Activated naive CD4-positive, alpha-beta T cell treated with anti-CD3 and anti-CD28 coated beads, Interleukin-2, amount 10 ng/mL, durations not matched to agents 7 days and 5 days (primary cell): ENCODE results near the gene BRIP1.

Experiments
- CTCF ChIA-PET: fragments of 350-600 bp; sonication (Branson Sonifier 250); formaldehyde crosslinking; loops from one replicate; lab custom pipeline; 2021; ENCODE audit warnings: antibody characterized with exemption; lab: Charles Lee
- DNase-seq: peaks from one replicate; pipeline ENCODE4 v3.0.0-alpha.2; 2020
- H3K27ac Mint-ChIP-seq: one replicate; pipeline ENCODE4 v1.8.0; 2021; ENCODE audit warnings: mild to moderate bottlenecking, moderate library complexity, mixed read lengths
- H3K27me3 Mint-ChIP-seq: one replicate; pipeline ENCODE4 v1.8.0; 2021; ENCODE audit warnings: mild to moderate bottlenecking, mixed read lengths
- H3K36me3 Mint-ChIP-seq: one replicate; pipeline ENCODE4 v1.8.0; 2021; ENCODE audit warnings: mixed read lengths
- H3K4me1 Mint-ChIP-seq: one replicate; pipeline ENCODE4 v1.8.0; 2021; ENCODE audit warnings: mixed read lengths
- H3K4me3 Mint-ChIP-seq: one replicate; pipeline ENCODE4 v1.8.0; 2021; ENCODE audit warnings: mild to moderate bottlenecking, moderate library complexity, mixed read lengths
- H3K9me3 Mint-ChIP-seq: one replicate; pipeline ENCODE4 v1.8.0; 2021; ENCODE audit warnings: mixed read lengths

Gene BRIP1

GRCh38 chr17:61848896-61849295, 14.4 kb downstream of the BRIP1 start:
- no peaks in the 10 kb centered on the region for H3K9me3 Mint-ChIP-seq
- CTCF ChIA-PET = no interaction called here

GRCh38 chr17:61848247-61848646, 15.1 kb downstream of the BRIP1 start:
- CTCF ChIA-PET = no interaction called here
- Mint-ChIP-seq H3K4me3 (no peak overlapping the region), H3K27ac (no peak overlapping the region), H3K36me3 (peaks cover 40% of the 10 kb centered on the region), H3K4me1 (no peaks in the 10 kb centered on the region), H3K27me3 (no peaks in the 10 kb centered on the region), H3K9me3 (no peaks in the 10 kb centered on the region)
- no peak for DNase-seq

More at GRCh38 chr17:61848896-61849295, 14.4 kb downstream of the BRIP1 start:
- Mint-ChIP-seq H3K4me3 (no peak overlapping the region), H3K4me1 (peaks cover 2% of the 10 kb centered on the region), H3K27ac (no peak overlapping the region), H3K27me3 (no peaks in the 10 kb centered on the region), H3K36me3 (peaks cover 40% of the 10 kb centered on the region)
- no peak for DNase-seq

GRCh38 chr17:61847659-61848058, 15.7 kb downstream of the BRIP1 start:
- H3K36me3 Mint-ChIP-seq = peaks cover 40% of the 10 kb centered on the region
- DNase-seq = no peak
- no peak overlapping the region for H3K27ac Mint-ChIP-seq
- H3K4me3 Mint-ChIP-seq = no peak overlapping the region
- H3K27me3 Mint-ChIP-seq = no peaks in the 10 kb centered on the region
- no peaks in the 10 kb centered on the region for H3K9me3 Mint-ChIP-seq
- H3K4me1 Mint-ChIP-seq = no peaks in the 10 kb centered on the region
- CTCF ChIA-PET = no interaction called here

- CTCF ChIA-PET = no interaction called here
- H3K9me3 Mint-ChIP-seq = no peaks in the 10 kb centered on the region
- no peaks in the 10 kb centered on the region for H3K27me3 Mint-ChIP-seq
- no peaks in the 10 kb centered on the region for H3K4me1 Mint-ChIP-seq
- H3K4me3 Mint-ChIP-seq = no peak overlapping the region
- H3K27ac Mint-ChIP-seq = no peak overlapping the region
- peaks cover 36% of the 10 kb centered on the region for H3K36me3 Mint-ChIP-seq
- DNase-seq = no peak
These were observed 16.5 kb downstream of the BRIP1 start for GRCh38 chr17:61846761-61847375.

GRCh38 chr17:61846088-61846487, 17.2 kb downstream of the BRIP1 start:
- no peak overlapping the region for H3K4me3 Mint-ChIP-seq
- CTCF ChIA-PET = no interaction called here
- no peaks in the 10 kb centered on the region for H3K4me1 Mint-ChIP-seq
- H3K36me3 Mint-ChIP-seq = peaks cover 33% of the 10 kb centered on the region
- H3K27me3 Mint-ChIP-seq = no peaks in the 10 kb centered on the region
- no peak overlapping the region for H3K27ac Mint-ChIP-seq
- DNase-seq = no peak
- H3K9me3 Mint-ChIP-seq = no peaks in the 10 kb centered on the region

- DNase-seq = no peak
- Mint-ChIP-seq H3K4me3 (no peak overlapping the region), H3K36me3 (peaks cover 32% of the 10 kb centered on the region), H3K4me1 (no peaks in the 10 kb centered on the region), H3K27me3 (no peaks in the 10 kb centered on the region), H3K27ac (no peak overlapping the region), H3K9me3 (no peaks in the 10 kb centered on the region)
- CTCF ChIA-PET = interaction anchor here (1.2 to 3.2 kb wide), 2 partner anchors 9 to 266 kb away, joined by 5 to 12 read pairs; no protein-coding TSS in a partner anchor
These were observed 19.9 kb downstream of the BRIP1 start for GRCh38 chr17:61843435-61843834.

GRCh38 chr17:61842899-61843298, 20.4 kb downstream of the BRIP1 start:
- Mint-ChIP-seq H3K36me3 (peaks cover 32% of the 10 kb centered on the region), H3K9me3 (no peaks in the 10 kb centered on the region), H3K27ac (no peak overlapping the region), H3K27me3 (no peaks in the 10 kb centered on the region), H3K4me3 (no peak overlapping the region), H3K4me1 (no peaks in the 10 kb centered on the region)
- CTCF ChIA-PET = interaction anchor here (1.2 to 3.2 kb wide), 2 partner anchors 9 to 267 kb away, joined by 5 to 12 read pairs; no protein-coding TSS in a partner anchor
- DNase-seq = no peak

GRCh38 chr17:61839300-61839786, 24.0 kb downstream of the BRIP1 start:
- Mint-ChIP-seq H3K27ac (no peak overlapping the region), H3K4me1 (no peaks in the 10 kb centered on the region), H3K4me3 (no peak overlapping the region), H3K27me3 (no peaks in the 10 kb centered on the region), H3K9me3 (no peaks in the 10 kb centered on the region), H3K36me3 (peaks cover 16% of the 10 kb centered on the region)
- no peak for DNase-seq
- CTCF ChIA-PET = interaction anchor here (0.9 to 1.5 kb wide), 2 partner anchors 204 to 270 kb away, joined by 3 to 4 read pairs; no protein-coding TSS in a partner anchor

GRCh38 chr17:61837175-61838051, 25.9 kb downstream of the BRIP1 start:
- Mint-ChIP-seq H3K27me3 (no peaks in the 10 kb centered on the region), H3K9me3 (no peaks in the 10 kb centered on the region), H3K4me1 (no peaks in the 10 kb centered on the region), H3K27ac (no peak overlapping the region), H3K36me3 (peaks cover 7% of the 10 kb centered on the region), H3K4me3 (no peak overlapping the region)
- CTCF ChIA-PET = interaction anchor here (0.6 to 1.7 kb wide), 4 partner anchors 9 to 272 kb away, joined by 4 to 11 read pairs (median 5); no protein-coding TSS in a partner anchor
- DNase-seq = peak; percentile 72

GRCh38 chr17:61836266-61837174, 26.8 kb downstream of the BRIP1 start:
- H3K36me3 Mint-ChIP-seq = peaks cover 5% of the 10 kb centered on the region
- no peaks in the 10 kb centered on the region for H3K27me3 Mint-ChIP-seq
- CTCF ChIA-PET = interaction anchor here (0.6 to 1.7 kb wide), 5 partner anchors 8 to 273 kb away, joined by 3 to 11 read pairs (median 4); no protein-coding TSS in a partner anchor

GRCh38 chr17:61835606-61836005, 27.7 kb downstream of the BRIP1 start:
- Mint-ChIP-seq H3K27ac (no peak overlapping the region), H3K27me3 (no peaks in the 10 kb centered on the region), H3K9me3 (no peaks in the 10 kb centered on the region), H3K4me1 (no peaks in the 10 kb centered on the region), H3K4me3 (no peak overlapping the region), H3K36me3 (peaks cover 1% of the 10 kb centered on the region)
- no peak for DNase-seq
- CTCF ChIA-PET = interaction anchor here (1.7 kb wide), 1 partner anchor 274 kb away, joined by 6 read pairs; no protein-coding TSS in a partner anchor

More at GRCh38 chr17:61836266-61837174, 26.8 kb downstream of the BRIP1 start:
- H3K4me3 Mint-ChIP-seq = no peak overlapping the region
- H3K27ac Mint-ChIP-seq = no peak overlapping the region
- no peaks in the 10 kb centered on the region for H3K4me1 Mint-ChIP-seq
- no peaks in the 10 kb centered on the region for H3K9me3 Mint-ChIP-seq
- DNase-seq = no peak

- H3K4me3 Mint-ChIP-seq = no peak overlapping the region
- H3K4me1 Mint-ChIP-seq = no peaks in the 10 kb centered on the region
- no peak overlapping the region for H3K27ac Mint-ChIP-seq
- no peak for DNase-seq
- H3K27me3 Mint-ChIP-seq = no peaks in the 10 kb centered on the region
- peaks cover 2% of the 10 kb centered on the region for H3K36me3 Mint-ChIP-seq
- CTCF ChIA-PET = interaction anchor here (0.8 to 1.0 kb wide), 2 partner anchors 8 to 49 kb away, joined by 4 to 5 read pairs; no protein-coding TSS in a partner anchor
- no peaks in the 10 kb centered on the region for H3K9me3 Mint-ChIP-seq
These were observed 28.7 kb downstream of the BRIP1 start for GRCh38 chr17:61834610-61835009.

GRCh38 chr17:61833536-61834193, 29.7 kb downstream of the BRIP1 start:
- Mint-ChIP-seq H3K27me3 (no peaks in the 10 kb centered on the region), H3K27ac (no peak overlapping the region), H3K36me3 (peaks cover 6% of the 10 kb centered on the region), H3K4me1 (no peaks in the 10 kb centered on the region), H3K4me3 (no peak overlapping the region), H3K9me3 (no peaks in the 10 kb centered on the region)
- CTCF ChIA-PET = interaction anchor here (0.8 to 1.0 kb wide), 2 partner anchors 9 to 48 kb away, joined by 4 to 5 read pairs; no protein-coding TSS in a partner anchor
- DNase-seq = no peak
